SK-N-SH (cell line): ENCODE measurements around the gene ATOSA.

Experiments
- CTCF ChIP-seq: fragments of 200-600 bp; sonication (generic); IDR thresholded peaks from 2 replicates; pipeline ENCODE4 v1.6.1; 2017; ENCODE audit warnings: antibody characterized with exemption, mild to moderate bottlenecking, moderate library complexity
- EZH2phosphoT487 ChIP-seq: fragments of 200-600 bp; sonication (generic); IDR thresholded peaks from 2 replicates; pipeline ENCODE4 v1.6.1; 2017; ENCODE audit warnings: low read depth, mixed run types, mild to moderate bottlenecking, antibody characterized with exemption, moderate library complexity, borderline replicate concordance
- GABPA ChIP-seq: IDR thresholded peaks from 2 replicates; pipeline ENCODE4 v1.4.0; 2012; ENCODE audit warnings: low read depth, mild to moderate bottlenecking
- NFIC ChIP-seq: IDR thresholded peaks from 2 replicates; pipeline ENCODE4 v1.4.0; 2012; ENCODE audit warnings: borderline replicate concordance
- PBX3 ChIP-seq: IDR thresholded peaks from 2 replicates; pipeline ENCODE4; 2012
- POLR2AphosphoS5 ChIP-seq: IDR thresholded peaks from 2 replicates; pipeline ENCODE4 v1.6.1; 2012; ENCODE audit warnings: low read depth, low read length
- SMC3 ChIP-seq: IDR thresholded peaks from 2 replicates; pipeline ENCODE4 v1.6.1; 2012; ENCODE audit warnings: low read depth, low read length, improper control_type of control experiment

- TF ChIP-seq POLR2AphosphoS5, result no peak
- TF ChIP-seq EZH2phosphoT487, result no peak
- no peak for TF ChIP-seq CTCF
- TF ChIP-seq PBX3, result no peak
- TF ChIP-seq SMC3, result no peak
- TF ChIP-seq GABPA, result no peak
- no peak for TF ChIP-seq NFIC
These were observed 15.5 kb downstream of the ATOSA start for GRCh38 chr15:52663536-52664294.
